ENCODE results near the gene CDADC1. TPM values are rescaled to one million over a fixed set of nuclear protein-coding genes. Genes with fewer than 3 reads are reported as not detected.

The CDADC1 gene
- total and polyA plus RNA-seq, 7 experiments from 2014 or later, result 9.2 to 21.3 (median 12.8) TPM

- intact Hi-C loops (cut with micrococcal nuclease), result no loop called here
- Histone ChIP-seq H3K4me1 (ENCODE audit: control insufficient read depth in 2 of 2, insufficient read depth in 2 of 2, low read length in 2 of 2) (no peaks in the 10 kb centered on the region), H3K27me3 (ENCODE audit: control insufficient read depth in 2 of 2, insufficient read depth in 2 of 2, low read length in 2 of 2) (no peaks in the 10 kb centered on the region), H3K9me3 (ENCODE audit: control insufficient read depth in 2 of 3, low read length in 3 of 3) (no peaks in the 10 kb centered on the region), H3K36me3 (ENCODE audit: control insufficient read depth in 2 of 3, insufficient read depth in 3 of 3, low read length in 3 of 3) (no peaks in the 10 kb centered on the region), H3K27ac (ENCODE audit: low read depth, low read length) (no peak overlapping the region), H3K4me3 (ENCODE audit: low read length) (no peak overlapping the region)
- CTCF ChIA-PET, result interaction anchor here (0.6 kb wide), 1 partner anchor 149 kb away, joined by 4 read pairs; no protein-coding TSS in a partner anchor
- Mint-ChIP-seq H3K9me3 (no peaks in the 10 kb centered on the region), H3K27ac (no peak overlapping the region), H3K4me1 (no peaks in the 10 kb centered on the region), H3K4me3 (no peak overlapping the region), H3K27me3 (peaks cover 0 to 2% (median 0%) of the 10 kb centered on the region in 5 donors), H3K36me3 (peaks cover 0 to 17% (median 0%) of the 10 kb centered on the region in 5 donors)
- no peak for DNase-seq
- no peak for ATAC-seq
- POLR2A ChIA-PET, result no interaction called here
Measured at GRCh38 chr13:49330546-49330864, 82.8 kb downstream of the CDADC1 start.

- no peak overlapping the region for H3K4me3 ChIP-seq (ENCODE audit: low read length)
- no peaks in the 10 kb centered on the region for H3K36me3 ChIP-seq (ENCODE audit: control insufficient read depth in 2 of 3, insufficient read depth in 3 of 3, low read length in 3 of 3)
- H3K4me1 Mint-ChIP-seq, result no peaks in the 10 kb centered on the region
- no peak for ATAC-seq
- intact Hi-C loops (cut with micrococcal nuclease), result no loop called here
- POLR2A ChIA-PET, result interaction anchor here (0.8 kb wide), 1 partner anchor 324 kb away, joined by 3 read pairs; no protein-coding TSS in a partner anchor
- no peaks in the 10 kb centered on the region for H3K27me3 ChIP-seq (ENCODE audit: control insufficient read depth in 2 of 2, insufficient read depth in 2 of 2, low read length in 2 of 2)
- DNase-seq, result no peak
- peaks cover 0 to 35% (median 5%) of the 10 kb centered on the region in 5 donors for H3K36me3 Mint-ChIP-seq
- H3K4me1 ChIP-seq (ENCODE audit: control insufficient read depth in 2 of 2, insufficient read depth in 2 of 2, low read length in 2 of 2), result no peaks in the 10 kb centered on the region
- peaks cover 0 to 5% (median 0%) of the 10 kb centered on the region in 5 donors for H3K27me3 Mint-ChIP-seq
- H3K9me3 Mint-ChIP-seq, result no peaks in the 10 kb centered on the region
- CTCF ChIA-PET, result no interaction called here
- no peak overlapping the region for H3K4me3 Mint-ChIP-seq
- no peaks in the 10 kb centered on the region for H3K9me3 ChIP-seq (ENCODE audit: control insufficient read depth in 2 of 3, low read length in 3 of 3)
- H3K27ac ChIP-seq (ENCODE audit: low read depth, low read length), result no peak overlapping the region
- H3K27ac Mint-ChIP-seq, result no peak overlapping the region
Measured at GRCh38 chr13:49336655-49337054, 88.9 kb downstream of the CDADC1 start.

- H3K4me1 ChIP-seq (ENCODE audit: control insufficient read depth in 2 of 2, insufficient read depth in 2 of 2, low read length in 2 of 2), result no peaks in the 10 kb centered on the region
- CTCF ChIA-PET, result no interaction called here
- H3K27me3 Mint-ChIP-seq, result peaks cover 0 to 3% (median 0%) of the 10 kb centered on the region in 5 donors
- H3K27me3 ChIP-seq (ENCODE audit: control insufficient read depth in 2 of 2, insufficient read depth in 2 of 2, low read length in 2 of 2), result no peaks in the 10 kb centered on the region
- H3K27ac ChIP-seq (ENCODE audit: low read depth, low read length), result no peak overlapping the region
- H3K4me1 Mint-ChIP-seq, result peaks cover 0 to 11% (median 8%) of the 10 kb centered on the region in 7 donors
- no peak for DNase-seq
- intact Hi-C loops (cut with micrococcal nuclease), result no loop called here
- no peaks in the 10 kb centered on the region for H3K9me3 ChIP-seq (ENCODE audit: control insufficient read depth in 2 of 3, low read length in 3 of 3)
- no peaks in the 10 kb centered on the region for H3K9me3 Mint-ChIP-seq
- no peak overlapping the region for H3K4me3 ChIP-seq (ENCODE audit: low read length)
- peaks cover 0 to 32% (median 5%) of the 10 kb centered on the region in 5 donors for H3K36me3 Mint-ChIP-seq
- H3K27ac Mint-ChIP-seq, result no peak overlapping the region
- POLR2A ChIA-PET, result interaction anchor here (0.5 kb wide), 1 partner anchor 450 kb away, joined by 3 read pairs; no protein-coding TSS in a partner anchor
- no peaks in the 10 kb centered on the region for H3K36me3 ChIP-seq (ENCODE audit: control insufficient read depth in 2 of 3, insufficient read depth in 3 of 3, low read length in 3 of 3)
- no peak for ATAC-seq
- no peak overlapping the region for H3K4me3 Mint-ChIP-seq
Measured at GRCh38 chr13:49340161-49340560, 92.4 kb downstream of the CDADC1 start.

GRCh38 chr13:49341517-49341916 lies 93.8 kb downstream of the CDADC1 start:
- Histone ChIP-seq H3K36me3 (ENCODE audit: control insufficient read depth in 2 of 3, insufficient read depth in 3 of 3, low read length in 3 of 3) (no peaks in the 10 kb centered on the region), H3K27me3 (ENCODE audit: control insufficient read depth in 2 of 2, insufficient read depth in 2 of 2, low read length in 2 of 2) (no peaks in the 10 kb centered on the region), H3K4me3 (ENCODE audit: low read length) (no peak overlapping the region), H3K9me3 (ENCODE audit: control insufficient read depth in 2 of 3, low read length in 3 of 3) (no peaks in the 10 kb centered on the region), H3K27ac (ENCODE audit: low read depth, low read length) (no peak overlapping the region), H3K4me1 (ENCODE audit: control insufficient read depth in 2 of 2, insufficient read depth in 2 of 2, low read length in 2 of 2) (no peaks in the 10 kb centered on the region)
- intact Hi-C loops (cut with micrococcal nuclease), result no loop called here
- peaks cover 0 to 2% (median 0%) of the 10 kb centered on the region in 5 donors for H3K27me3 Mint-ChIP-seq
- H3K4me3 Mint-ChIP-seq, result no peak overlapping the region
- POLR2A ChIA-PET, result no interaction called here
- DNase-seq, result no peak
- H3K27ac Mint-ChIP-seq, result no peak overlapping the region
- no peaks in the 10 kb centered on the region for H3K9me3 Mint-ChIP-seq
- peaks cover 0 to 11% (median 8%) of the 10 kb centered on the region in 7 donors for H3K4me1 Mint-ChIP-seq
- peaks cover 0 to 31% (median 5%) of the 10 kb centered on the region in 5 donors for H3K36me3 Mint-ChIP-seq
- CTCF ChIA-PET, result no interaction called here
- no peak for ATAC-seq

GRCh38 chr13:49341941-49342340 lies 94.2 kb downstream of the CDADC1 start:
- Mint-ChIP-seq H3K9me3 (no peaks in the 10 kb centered on the region), H3K36me3 (peaks cover 0 to 29% (median 5%) of the 10 kb centered on the region in 5 donors), H3K27me3 (no peaks in the 10 kb centered on the region), H3K4me3 (no peak overlapping the region), H3K4me1 (peaks cover 0 to 11% (median 8%) of the 10 kb centered on the region in 7 donors), H3K27ac (no peak overlapping the region)
- Histone ChIP-seq H3K4me3 (ENCODE audit: low read length) (no peak overlapping the region), H3K9me3 (ENCODE audit: control insufficient read depth in 2 of 3, low read length in 3 of 3) (no peaks in the 10 kb centered on the region), H3K4me1 (ENCODE audit: control insufficient read depth in 2 of 2, insufficient read depth in 2 of 2, low read length in 2 of 2) (no peaks in the 10 kb centered on the region), H3K36me3 (ENCODE audit: control insufficient read depth in 2 of 3, insufficient read depth in 3 of 3, low read length in 3 of 3) (no peaks in the 10 kb centered on the region), H3K27ac (ENCODE audit: low read depth, low read length) (no peak overlapping the region), H3K27me3 (ENCODE audit: control insufficient read depth in 2 of 2, insufficient read depth in 2 of 2, low read length in 2 of 2) (no peaks in the 10 kb centered on the region)
- ATAC-seq (no peak), DNase-seq (no peak)
- CTCF ChIA-PET, result no interaction called here
- intact Hi-C loops (cut with micrococcal nuclease), result no loop called here
- POLR2A ChIA-PET, result no interaction called here

GRCh38 chr13:49342454-49342853 lies 94.7 kb downstream of the CDADC1 start:
- no peaks in the 10 kb centered on the region for H3K36me3 ChIP-seq (ENCODE audit: control insufficient read depth in 2 of 3, insufficient read depth in 3 of 3, low read length in 3 of 3)
- ChIA-PET POLR2A (no interaction called here), CTCF (no interaction called here)
- Mint-ChIP-seq H3K4me1 (peaks cover 0 to 11% (median 8%) of the 10 kb centered on the region in 7 donors), H3K36me3 (peaks cover 0 to 25% (median 5%) of the 10 kb centered on the region in 5 donors), H3K27ac (no peak overlapping the region), H3K27me3 (no peaks in the 10 kb centered on the region), H3K9me3 (no peaks in the 10 kb centered on the region), H3K4me3 (no peak overlapping the region)
- DNase-seq, result no peak
- H3K27me3 ChIP-seq (ENCODE audit: control insufficient read depth in 2 of 2, insufficient read depth in 2 of 2, low read length in 2 of 2), result no peaks in the 10 kb centered on the region
- H3K27ac ChIP-seq (ENCODE audit: low read depth, low read length), result no peak overlapping the region
- intact Hi-C loops (cut with micrococcal nuclease), result no loop called here
- ATAC-seq, result no peak
- H3K9me3 ChIP-seq (ENCODE audit: control insufficient read depth in 2 of 3, low read length in 3 of 3), result no peaks in the 10 kb centered on the region
- no peaks in the 10 kb centered on the region for H3K4me1 ChIP-seq (ENCODE audit: control insufficient read depth in 2 of 2, insufficient read depth in 2 of 2, low read length in 2 of 2)
- no peak overlapping the region for H3K4me3 ChIP-seq (ENCODE audit: low read length)

All from naive thymus-derived CD4-positive, alpha-beta T cell (primary cell).